ENCODE results near the gene GAPDH. TPM values are rescaled to one million over a fixed set of nuclear protein-coding genes. Genes with fewer than 3 reads are reported as not detected.
A peak's percentile ranks its signal among the peaks of the same experiment; 100 is the strongest.

The GAPDH gene
- total and polyA plus RNA-seq, 2 experiments from 2014 or later: 7,726 to 7,868 TPM

DNA sequence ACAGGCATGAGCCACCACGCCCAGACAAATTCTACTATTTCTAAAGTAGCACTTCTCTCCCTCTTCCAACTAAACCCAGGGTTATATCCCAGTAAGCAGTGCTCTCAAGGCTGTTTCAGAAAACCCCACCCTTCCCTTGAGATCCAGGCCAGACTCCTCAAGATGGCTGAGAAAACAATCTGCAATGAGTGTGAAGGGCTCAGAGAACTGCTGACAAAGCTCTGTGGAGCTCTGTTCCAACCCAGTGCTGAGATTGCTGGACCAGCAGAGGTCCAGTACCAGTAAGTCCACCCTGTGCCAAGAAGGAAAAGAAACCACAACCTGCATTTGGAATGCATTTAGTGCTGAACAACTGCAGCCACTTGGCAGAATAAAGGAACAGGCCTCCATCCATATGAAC lies 25.2 kb downstream of the GAPDH start:
- H3K36me3 ChIP-seq (ENCODE audit: low read depth): peaks cover 47% of the 10 kb centered on the region
- no peak for DNase-seq
- no peak overlapping the region for H3K4me2 ChIP-seq (ENCODE audit: unreplicated experiment)
- peaks cover 56% of the 10 kb centered on the region for H3K79me2 ChIP-seq (ENCODE audit: insufficient read depth)
- H3K27ac ChIP-seq: no peak overlapping the region
- H3F3A ChIP-seq (ENCODE audit: insufficient read depth): peaks cover 28% of the 10 kb centered on the region; the same call in 1 of the 2 replicates
- no peaks in the 10 kb centered on the region for H4K20me1 ChIP-seq (ENCODE audit: insufficient read depth)
- H3K9me3 ChIP-seq (ENCODE audit: low read depth): no peaks in the 10 kb centered on the region
- H3K9me2 ChIP-seq (ENCODE audit: insufficient read depth): no peaks in the 10 kb centered on the region
- H3K4me3 ChIP-seq: no peak overlapping the region
- H3K27me3 ChIP-seq (replicated peaks; ENCODE audit: insufficient read depth): no peaks in the 10 kb centered on the region
- TF ChIP-seq EZH2 (IDR thresholded peaks at IDR 0.05; ENCODE audit: insufficient read depth, poor library complexity, severe bottlenecking): no peak
- no peak for TF ChIP-seq EZH2phosphoT487 (IDR thresholded peaks at IDR 0.05; ENCODE audit: insufficient read depth, low read depth)
- H3K9ac ChIP-seq: no peak overlapping the region
- WGBS, 2 experiments (ENCODE audit: low coverage in 1 of 2, low lambda C conversion rate in 2 of 2, missing lambda C conversion rate in 2 of 2): 68 to 78% methylated on average over 1 of the region's 1 CpG
- in situ Hi-C loops (cut with MboI): no loop called here
- H2AFZ ChIP-seq: no peak overlapping the region
- peaks cover 3% of the 10 kb centered on the region; the same call in 1 of the 2 replicates for H3K4me1 ChIP-seq (ENCODE audit: insufficient read depth)

DNA sequence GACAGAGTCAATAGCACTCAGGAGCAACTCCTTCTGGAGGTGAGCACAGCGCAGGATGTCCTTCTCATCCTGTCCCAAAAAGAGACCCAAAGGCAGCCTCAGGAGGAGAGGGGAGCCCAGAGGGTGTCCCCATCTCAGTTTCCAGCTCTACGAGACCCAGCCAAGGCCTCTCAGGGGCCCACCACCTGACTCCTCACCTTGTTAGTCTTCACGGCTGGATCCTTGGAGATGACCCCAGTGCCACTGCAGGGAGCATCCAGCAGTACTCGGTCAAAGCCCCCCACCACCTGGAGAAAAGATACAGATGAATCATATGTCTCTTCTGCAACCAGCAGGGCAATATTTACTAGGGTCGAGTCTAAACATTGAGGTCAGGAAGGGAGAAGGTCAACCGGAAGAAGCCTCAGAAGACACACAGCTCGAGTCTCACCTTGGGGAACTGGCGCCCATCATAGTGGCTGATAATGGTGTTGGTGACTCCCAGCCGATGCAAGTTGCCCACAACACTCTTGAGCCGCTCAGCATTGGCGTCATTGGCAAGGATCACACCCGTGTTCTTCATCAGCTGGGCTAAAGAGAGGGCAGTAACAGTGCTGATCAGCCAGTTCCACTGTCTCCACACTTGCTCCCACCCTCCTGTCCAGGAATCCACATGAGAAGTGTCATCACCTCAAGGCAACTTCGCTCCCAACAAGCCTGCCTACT lies 26.3 kb downstream of the GAPDH start:
- Histone ChIP-seq H3K9me2 (ENCODE audit: insufficient read depth) (no peaks in the 10 kb centered on the region), H3K4me1 (ENCODE audit: insufficient read depth) (peaks cover 3% of the 10 kb centered on the region; the same call in 1 of the 2 replicates), H2AFZ (no peak overlapping the region), H3K9ac (no peak overlapping the region), H3K27me3 (replicated peaks; ENCODE audit: insufficient read depth) (no peaks in the 10 kb centered on the region), H3K36me3 (ENCODE audit: low read depth) (peaks cover 51% of the 10 kb centered on the region), H3K9me3 (ENCODE audit: low read depth) (no peaks in the 10 kb centered on the region), H3K27ac (no peak overlapping the region), H4K20me1 (ENCODE audit: insufficient read depth) (no peaks in the 10 kb centered on the region), H3K4me2 (ENCODE audit: unreplicated experiment) (no peak overlapping the region), H3K4me3 (no peak overlapping the region), H3K79me2 (ENCODE audit: insufficient read depth) (peaks cover 56% of the 10 kb centered on the region), H3F3A (ENCODE audit: insufficient read depth) (peaks cover 23% of the 10 kb centered on the region; the same call in 1 of the 2 replicates)
- in situ Hi-C loops (cut with MboI): no loop called here
- TF ChIP-seq EZH2 (IDR thresholded peaks at IDR 0.05; ENCODE audit: insufficient read depth, poor library complexity, severe bottlenecking) (no peak), EZH2phosphoT487 (IDR thresholded peaks at IDR 0.05; ENCODE audit: insufficient read depth, low read depth) (no peak)
- WGBS, 2 experiments (ENCODE audit: low coverage in 1 of 2, low lambda C conversion rate in 2 of 2, missing lambda C conversion rate in 2 of 2): 76% methylated on average over 13 of the region's 13 CpGs
- no peak for DNase-seq

DNA sequence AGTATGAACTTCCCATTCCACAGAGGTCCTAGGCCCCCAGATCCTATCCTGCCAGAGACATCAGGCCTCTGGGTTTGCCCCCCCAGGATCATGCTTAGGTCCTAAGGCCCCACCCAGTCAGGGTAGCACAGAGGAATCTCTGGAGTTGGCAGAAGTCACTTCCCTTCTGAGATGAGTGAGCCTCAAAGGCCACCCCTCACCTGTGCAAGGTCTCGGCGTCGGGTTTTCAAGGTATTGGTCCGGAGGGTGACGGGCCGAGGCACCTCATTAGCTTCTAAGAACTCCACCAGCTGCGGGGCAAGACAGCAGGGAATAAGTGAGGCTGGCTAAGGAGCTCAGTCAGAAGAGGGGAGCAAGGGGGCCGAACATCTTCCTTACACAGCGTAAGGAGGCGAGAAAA lies 28.6 kb downstream of the GAPDH start:
- H3K9ac ChIP-seq: no peak overlapping the region
- DNase-seq: no peak
- TF ChIP-seq EZH2 (IDR thresholded peaks at IDR 0.05; ENCODE audit: insufficient read depth, poor library complexity, severe bottlenecking) (no peak), EZH2phosphoT487 (IDR thresholded peaks at IDR 0.05; ENCODE audit: insufficient read depth, low read depth) (no peak)
- WGBS, 2 experiments (ENCODE audit: low coverage in 1 of 2, low lambda C conversion rate in 2 of 2, missing lambda C conversion rate in 2 of 2): 88 to 89% methylated on average over 10 of the region's 10 CpGs
- no peaks in the 10 kb centered on the region for H3K27me3 ChIP-seq (replicated peaks; ENCODE audit: insufficient read depth)
- no peaks in the 10 kb centered on the region for H3K9me3 ChIP-seq (ENCODE audit: low read depth)
- peaks cover 64% of the 10 kb centered on the region for H3K79me2 ChIP-seq (ENCODE audit: insufficient read depth)
- peaks cover 56% of the 10 kb centered on the region for H3K36me3 ChIP-seq (ENCODE audit: low read depth)
- no peak overlapping the region for H3K4me3 ChIP-seq
- no peaks in the 10 kb centered on the region for H3K9me2 ChIP-seq (ENCODE audit: insufficient read depth)
- no peak overlapping the region for H2AFZ ChIP-seq
- in situ Hi-C loops (cut with MboI): no loop called here
- no peak overlapping the region for H3K4me2 ChIP-seq (ENCODE audit: unreplicated experiment)
- H3K4me1 ChIP-seq (ENCODE audit: insufficient read depth): peaks cover 8% of the 10 kb centered on the region
- no peaks in the 10 kb centered on the region for H4K20me1 ChIP-seq (ENCODE audit: insufficient read depth)
- H3K27ac ChIP-seq: no peak overlapping the region
- peaks cover 25% of the 10 kb centered on the region for H3F3A ChIP-seq (ENCODE audit: insufficient read depth)

DNA sequence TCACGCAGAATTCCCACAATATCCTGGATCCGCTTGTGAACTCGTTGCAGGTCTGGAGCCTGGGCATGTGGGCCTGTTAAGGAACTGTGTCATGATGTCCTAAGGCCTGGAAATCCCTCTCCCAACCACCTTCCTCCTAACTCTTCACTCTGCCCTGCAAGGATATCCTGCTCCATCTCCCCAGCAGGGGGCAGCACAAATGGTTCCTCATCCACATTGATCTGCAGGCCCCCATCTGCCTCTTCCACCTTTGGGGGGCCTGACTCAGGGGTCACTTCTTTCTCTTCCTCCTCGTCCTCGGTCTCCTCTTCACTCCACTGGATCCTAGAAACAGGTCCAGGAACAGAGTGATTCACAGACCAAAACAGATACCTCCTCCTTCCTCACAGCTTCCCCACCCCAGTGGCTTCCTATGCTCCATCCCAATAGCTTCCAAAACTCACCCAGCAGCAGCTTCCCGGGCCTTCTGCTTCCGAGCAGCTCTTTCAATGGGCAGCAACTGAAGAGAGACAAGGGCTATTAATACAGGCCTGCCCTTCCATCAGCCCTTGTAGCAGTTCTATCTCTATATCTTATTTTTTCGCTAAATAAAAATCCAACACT lies 29.2 kb downstream of the GAPDH start:
- Histone ChIP-seq H3K79me2 (ENCODE audit: insufficient read depth) (peaks cover 66% of the 10 kb centered on the region), H3K4me2 (ENCODE audit: unreplicated experiment) (no peak overlapping the region), H2AFZ (no peak overlapping the region), H4K20me1 (ENCODE audit: insufficient read depth) (no peaks in the 10 kb centered on the region), H3K9me2 (ENCODE audit: insufficient read depth) (no peaks in the 10 kb centered on the region), H3K36me3 (ENCODE audit: low read depth) (peaks cover 56% of the 10 kb centered on the region), H3K4me1 (ENCODE audit: insufficient read depth) (peaks cover 8% of the 10 kb centered on the region), H3K27ac (no peak overlapping the region), H3K27me3 (replicated peaks; ENCODE audit: insufficient read depth) (no peaks in the 10 kb centered on the region), H3K4me3 (no peak overlapping the region), H3K9ac (no peak overlapping the region), H3K9me3 (ENCODE audit: low read depth) (no peaks in the 10 kb centered on the region), H3F3A (ENCODE audit: insufficient read depth) (peaks cover 21% of the 10 kb centered on the region)
- in situ Hi-C loops (cut with MboI): no loop called here
- TF ChIP-seq EZH2 (IDR thresholded peaks at IDR 0.05; ENCODE audit: insufficient read depth, poor library complexity, severe bottlenecking) (no peak), EZH2phosphoT487 (IDR thresholded peaks at IDR 0.05; ENCODE audit: insufficient read depth, low read depth) (no peak)
- DNase-seq: peak; percentile 65
- WGBS, 2 experiments (ENCODE audit: low coverage in 1 of 2, low lambda C conversion rate in 2 of 2, missing lambda C conversion rate in 2 of 2): 79 to 81% methylated on average over 8 of the region's 8 CpGs
